IPS DF 4.7 (cell line): ENCODE results near the gene KCNK15.

ENCODE experiments used
- DNase-seq: peaks from one replicate; pipeline ENCODE4 v3.0.0-alpha.2; 2013; ENCODE audit warnings: low spot score; ENCODE audit errors: extremely low read depth

KCNK15 gene

GRCh38 chr20:44735816-44736169 lies 9.9 kb upstream of the KCNK15 start:
- no peak for DNase-seq

- peak; percentile 72 for DNase-seq
Observed at GRCh38 chr20:44736170-44737021, 9.3 kb upstream of the KCNK15 start.

DNA sequence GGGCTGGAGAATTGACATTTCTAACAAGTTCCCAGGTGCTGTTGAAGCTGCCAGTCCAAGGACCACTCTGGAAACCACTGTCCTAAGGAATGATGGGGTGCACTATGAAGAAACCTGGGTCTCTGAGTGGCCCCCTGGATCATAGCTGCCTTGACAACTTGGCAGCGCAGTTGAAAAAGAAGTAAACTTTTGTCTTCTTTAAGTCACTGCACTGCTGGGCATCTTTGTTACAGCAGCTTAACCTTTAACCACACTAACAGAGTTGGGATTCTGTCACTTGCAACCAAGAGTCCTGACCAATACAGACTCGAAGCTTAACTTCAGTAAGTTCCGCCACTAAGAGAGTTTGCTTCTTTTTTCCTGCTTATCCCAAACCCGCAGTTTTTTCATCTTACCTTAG lies 8.5 kb upstream of the KCNK15 start:
- DNase-seq: no peak

- peak; percentile 91 for DNase-seq
Observed at GRCh38 chr20:44738813-44739477, 6.7 kb upstream of the KCNK15 start.

GRCh38 chr20:44739942-44740341 lies 5.7 kb upstream of the KCNK15 start:
- no peak for DNase-seq

DNA sequence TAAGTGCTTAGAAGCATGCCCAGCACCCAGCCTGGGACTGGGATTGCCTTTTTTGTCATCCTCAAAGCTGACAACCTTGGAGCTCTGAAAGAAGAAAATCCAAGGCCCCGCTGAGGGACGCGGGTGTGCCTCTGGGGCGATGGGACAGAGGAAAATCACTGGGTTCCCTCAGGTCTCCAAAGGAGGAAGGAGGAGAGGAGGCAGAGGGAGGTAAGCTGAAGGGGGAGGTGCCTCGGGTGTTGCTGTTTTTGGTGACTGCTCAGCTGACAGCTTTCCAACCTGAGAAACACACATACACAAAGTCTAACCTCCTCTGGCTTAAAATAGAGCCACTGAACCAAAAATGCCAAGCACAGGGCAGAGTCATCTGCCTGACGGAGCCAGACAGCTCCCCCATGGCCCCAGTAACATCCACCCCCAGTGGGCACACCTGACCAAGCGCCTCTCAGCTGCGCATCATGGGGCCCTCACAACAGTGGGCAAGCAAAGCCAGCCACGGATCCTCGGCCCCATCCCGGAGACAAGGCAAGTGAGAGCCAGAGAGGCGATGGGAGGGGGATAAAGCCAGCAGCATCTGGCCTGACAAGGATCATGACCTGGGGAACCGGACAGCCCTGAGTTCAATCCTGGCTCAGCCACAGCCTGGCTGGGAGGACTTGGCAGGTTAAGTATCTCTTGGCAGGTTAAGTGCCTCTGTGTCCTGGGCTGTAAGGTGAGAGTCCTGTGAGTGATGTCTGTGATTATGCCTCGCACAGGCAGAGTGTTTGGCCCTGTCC lies 3.2 kb upstream of the KCNK15 start:
- no peak for DNase-seq

DNA sequence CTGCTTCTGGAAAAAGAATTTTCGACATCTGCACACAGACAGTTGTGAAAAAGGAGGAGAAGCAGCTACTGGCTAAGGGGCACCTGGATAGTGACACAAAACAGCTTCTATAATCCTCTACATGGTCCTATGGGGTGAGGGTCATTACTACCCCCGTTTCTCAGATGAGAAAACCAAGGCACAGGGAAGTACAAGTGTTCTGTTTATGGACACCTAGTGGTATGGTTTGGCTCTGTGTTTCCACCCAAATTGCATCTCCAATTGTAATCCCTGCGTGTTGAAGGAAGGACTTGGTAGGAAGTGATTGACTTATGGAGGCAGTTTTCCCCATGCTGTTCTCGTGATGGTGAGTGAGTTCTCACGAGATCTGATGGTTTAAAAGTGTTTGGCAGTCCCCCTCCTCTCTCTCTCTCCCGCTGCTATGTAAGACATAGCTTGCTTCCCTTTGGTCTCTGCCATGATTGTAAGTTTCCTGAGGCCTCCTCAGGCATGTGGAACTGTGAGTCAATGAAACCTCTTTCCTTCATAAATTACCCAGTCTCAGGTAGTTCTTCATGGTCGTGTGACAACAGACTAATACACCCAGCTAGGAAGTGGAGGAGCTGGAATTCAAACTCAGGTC lies 2.5 kb upstream of the KCNK15 start:
- no peak for DNase-seq

DNA sequence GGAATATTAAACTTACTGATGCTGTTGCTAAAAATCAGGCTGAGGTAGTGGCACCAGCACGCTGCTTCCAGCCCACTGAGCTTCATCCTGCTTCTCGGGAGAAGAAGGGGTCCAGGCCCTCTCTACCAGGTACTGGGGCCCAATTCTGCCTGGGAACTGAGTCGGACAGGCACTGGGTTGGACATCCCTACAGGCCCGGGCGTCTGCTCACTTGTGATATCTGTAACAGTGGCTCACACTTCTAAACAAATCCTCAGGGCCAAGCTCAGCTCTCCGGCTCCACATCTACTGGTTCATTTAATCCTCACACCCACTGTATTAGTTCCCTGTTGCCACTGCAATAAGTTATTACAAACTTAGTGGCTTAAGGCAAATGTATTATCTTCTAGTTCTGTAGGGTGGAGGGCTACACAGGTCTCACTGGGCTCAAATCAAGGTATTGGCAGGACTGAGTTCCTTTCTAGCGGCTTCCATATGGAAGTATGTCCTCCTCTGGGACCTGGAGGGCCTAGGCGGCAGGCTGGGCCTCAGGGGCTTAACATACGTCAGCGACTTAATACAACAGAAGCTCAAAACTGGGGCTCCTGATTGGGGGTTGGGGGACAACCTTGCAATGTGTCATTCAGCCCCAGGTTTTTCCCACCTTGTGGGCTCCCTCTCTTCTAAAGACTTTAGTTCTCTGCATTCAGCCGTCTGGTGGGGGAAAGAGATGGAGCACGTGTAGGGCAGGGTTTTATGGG lies 1.6 kb upstream of the KCNK15 start:
- no peak for DNase-seq

- no peak for DNase-seq
Observed at GRCh38 chr20:44745122-44745597, 505 bp upstream of the KCNK15 start.

DNA sequence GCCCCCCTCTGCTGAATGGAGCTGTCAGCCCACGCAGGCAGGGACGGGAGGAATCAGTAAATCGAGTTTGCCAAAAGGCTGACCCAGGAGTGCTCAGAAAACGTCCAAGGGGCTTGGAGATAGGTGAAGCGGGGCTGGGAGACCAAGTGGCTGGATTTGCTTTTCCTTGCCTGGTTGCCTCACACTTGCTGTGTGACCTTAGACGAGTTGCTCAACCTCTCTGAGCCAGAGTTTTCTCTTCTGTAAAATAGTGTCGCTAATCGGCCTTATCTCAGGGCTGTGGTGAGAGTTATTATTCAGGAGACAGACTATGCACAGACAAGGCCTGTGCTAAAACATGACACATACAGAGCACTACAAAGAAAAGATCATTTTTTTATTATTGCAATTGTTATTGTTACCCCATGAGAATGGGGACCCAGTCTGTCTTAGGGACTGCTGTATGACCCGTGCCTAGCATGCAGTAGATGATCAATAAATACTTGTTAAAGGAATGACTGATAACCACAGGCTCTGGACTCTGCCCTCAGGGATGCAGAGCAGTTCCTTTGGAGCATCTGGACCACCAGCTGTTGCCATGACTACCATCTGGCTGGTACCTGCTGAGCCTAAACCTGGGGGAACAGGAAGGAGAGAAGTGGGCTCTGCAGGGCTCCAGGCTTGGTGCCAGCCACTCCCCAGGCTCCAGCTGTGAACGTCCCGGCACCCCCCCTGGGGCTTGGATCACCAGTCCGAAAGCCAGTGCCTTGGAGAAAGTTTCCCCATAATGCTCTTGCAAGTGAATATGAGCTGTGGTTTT lies 901 bp downstream of the KCNK15 start:
- no peak for DNase-seq

DNA sequence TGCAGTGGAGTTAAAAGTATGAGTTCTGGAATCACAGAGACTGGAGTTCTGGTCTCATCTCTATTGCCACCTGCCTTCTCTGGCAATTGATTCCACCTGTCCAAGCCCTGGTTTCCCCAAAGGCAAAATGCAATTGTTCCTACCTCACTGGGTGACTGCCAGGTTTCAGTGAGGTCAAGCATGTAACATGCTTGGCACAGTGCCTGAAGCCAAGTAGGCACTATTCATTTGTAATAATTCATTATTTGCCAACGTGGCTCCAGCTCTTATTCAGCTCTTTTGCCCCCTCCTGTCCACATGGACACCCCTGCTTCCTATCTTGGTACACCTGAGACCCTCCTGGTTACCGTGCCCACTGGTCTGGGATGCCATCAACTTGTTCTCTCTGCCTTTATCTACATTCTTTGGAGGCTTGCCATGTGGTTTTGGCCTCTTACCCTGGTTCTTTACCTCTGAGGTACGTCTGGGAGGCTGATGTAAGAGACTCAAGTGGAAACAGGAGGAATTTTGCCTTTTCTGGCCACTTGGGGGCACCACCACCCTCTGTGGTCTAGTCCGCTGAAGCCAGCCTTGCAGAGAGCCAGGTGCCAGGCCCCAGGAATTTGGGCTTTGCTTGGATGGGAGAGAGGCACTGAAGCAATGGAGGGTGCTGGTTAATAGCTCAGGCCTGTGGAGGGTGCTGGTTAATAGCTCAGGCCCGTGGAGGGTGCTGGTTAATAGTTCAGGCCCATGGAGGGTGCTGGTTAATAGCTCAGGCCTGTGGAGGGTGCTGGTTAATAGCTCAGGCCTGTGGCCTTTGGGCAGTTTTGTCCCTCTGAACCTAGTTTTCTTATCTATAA lies 1.7 kb downstream of the KCNK15 start:
- DNase-seq: peak; percentile 84

- no peak for DNase-seq
Observed at GRCh38 chr20:44748005-44748370, 2.3 kb downstream of the KCNK15 start.

DNA sequence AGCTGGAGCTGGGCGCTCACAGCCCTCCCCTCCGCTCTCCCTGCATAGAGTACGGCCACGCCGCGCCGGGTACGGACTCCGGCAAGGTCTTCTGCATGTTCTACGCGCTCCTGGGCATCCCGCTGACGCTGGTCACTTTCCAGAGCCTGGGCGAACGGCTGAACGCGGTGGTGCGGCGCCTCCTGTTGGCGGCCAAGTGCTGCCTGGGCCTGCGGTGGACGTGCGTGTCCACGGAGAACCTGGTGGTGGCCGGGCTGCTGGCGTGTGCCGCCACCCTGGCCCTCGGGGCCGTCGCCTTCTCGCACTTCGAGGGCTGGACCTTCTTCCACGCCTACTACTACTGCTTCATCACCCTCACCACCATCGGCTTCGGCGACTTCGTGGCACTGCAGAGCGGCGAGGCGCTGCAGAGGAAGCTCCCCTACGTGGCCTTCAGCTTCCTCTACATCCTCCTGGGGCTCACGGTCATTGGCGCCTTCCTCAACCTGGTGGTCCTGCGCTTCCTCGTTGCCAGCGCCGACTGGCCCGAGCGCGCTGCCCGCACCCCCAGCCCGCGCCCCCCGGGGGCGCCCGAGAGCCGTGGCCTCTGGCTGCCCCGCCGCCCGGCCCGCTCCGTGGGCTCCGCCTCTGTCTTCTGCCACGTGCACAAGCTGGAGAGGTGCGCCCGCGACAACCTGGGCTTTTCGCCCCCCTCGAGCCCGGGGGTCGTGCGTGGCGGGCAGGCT lies 4.6 kb downstream of the KCNK15 start:
- no peak for DNase-seq

DNA sequence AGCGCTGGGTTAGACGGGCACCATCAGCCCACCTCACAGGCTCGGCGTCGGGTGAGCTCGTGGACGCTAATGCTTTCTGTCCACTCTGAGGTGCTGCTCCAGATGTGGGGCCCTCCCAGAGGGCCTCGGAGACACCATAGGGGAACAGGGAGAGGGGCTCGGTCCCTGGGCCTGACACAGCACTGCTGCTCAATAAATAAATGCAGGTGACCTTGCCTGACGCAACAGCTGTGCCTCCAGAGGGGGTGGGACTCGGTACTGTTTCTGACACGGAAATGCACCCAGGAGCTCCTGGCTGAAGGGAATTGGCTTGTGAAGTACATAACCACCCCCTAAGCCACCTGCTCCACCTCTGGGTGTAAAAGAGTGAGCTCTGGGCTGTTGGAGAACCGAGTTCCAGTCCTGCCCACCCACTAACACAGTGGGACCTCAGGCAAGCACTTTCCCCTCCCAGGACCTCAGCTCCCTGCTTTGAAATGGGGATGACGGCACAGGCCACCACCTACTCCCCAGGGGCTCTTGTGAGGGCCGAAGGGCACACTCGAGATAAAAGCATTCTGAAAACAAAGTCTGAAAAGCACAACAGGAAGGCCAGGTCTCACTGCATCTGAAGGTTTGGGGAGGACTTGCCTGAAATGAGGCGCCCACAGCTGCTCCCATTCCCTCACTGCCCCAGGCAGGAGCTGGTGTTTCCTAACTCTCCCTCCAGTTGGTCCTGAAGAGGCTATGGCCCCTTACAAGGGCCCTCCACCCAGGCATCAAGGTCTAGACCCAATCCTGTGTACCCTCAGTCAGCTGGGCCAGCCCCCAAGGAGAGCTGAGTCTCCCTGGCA lies 6.7 kb downstream of the KCNK15 start:
- DNase-seq: no peak

GRCh38 chr20:44754554-44754953 lies 8.9 kb downstream of the KCNK15 start:
- DNase-seq: no peak

GRCh38 chr20:44756011-44756688 lies 10.5 kb downstream of the KCNK15 start:
- DNase-seq: no peak

- no peak for DNase-seq
Observed at GRCh38 chr20:44756956-44757355, 11.3 kb downstream of the KCNK15 start.
